Tibial artery (tissue), 4 donors: ENCODE measurements around the gene CD72.

Experiments used
- DNase-seq, 2 donors: peaks; one replicate each; pipeline ENCODE4 v3.0.0-alpha.2; 2019
- H3K27ac ChIP-seq, 2 donors: fragments of 200-600 bp; sonication (generic) in 1 of 2; 1 replicate in 1 of 2; 2 replicates in 1 of 2; pipeline ENCODE4 v1.5.1; 2018 to 2019; ENCODE audit warnings: mild to moderate bottlenecking in 1 of 2
- H3K27me3 ChIP-seq, 2 donors: fragments of 200-600 bp; sonication (generic) in 1 of 2; one replicate each; pipeline versions ENCODE4 v1.5.1 to v1.6.0; 2016 to 2019
- H3K36me3 ChIP-seq, 3 donors: fragments of 200-600 bp; sonication (generic) in 2 of 3; one replicate each; pipeline ENCODE4 v1.5.1; 2016 to 2019; ENCODE audit warnings: mild to moderate bottlenecking in 2 of 3
- H3K4me1 ChIP-seq, 4 donors: fragments of 200-600 bp; sonication (generic) in 2 of 4; 1 replicate in 3 of 4; 2 replicates in 1 of 4; pipeline ENCODE4 v1.5.1; 2016 to 2019
- H3K4me3 ChIP-seq, 2 donors: fragments of 200-600 bp; sonication (generic) in 1 of 2; 1 replicate in 1 of 2; 2 replicates in 1 of 2; pipeline ENCODE4 v1.5.1; 2018 to 2019; ENCODE audit warnings: mild to moderate bottlenecking in 2 of 2
- H3K9me3 ChIP-seq, 3 donors: fragments of 200-600 bp; sonication (generic) in 1 of 3; one replicate each; pipeline ENCODE4 v1.5.1; 2016 to 2019
- CTCF ChIP-seq, 2 experiments: fragments of 200-600 bp in 1 of 2; fragments of 450-650 bp in 1 of 2; IDR thresholded peaks; one replicate each; pipeline ENCODE4 v1.5.1; 2017 to 2019; ENCODE audit warnings: antibody characterized with exemption in 2 of 2, mild to moderate bottlenecking in 1 of 2, moderate library complexity in 1 of 2
- intact Hi-C: fragments of 100-400 bp; cut with DNase I; formaldehyde crosslinking; loops from one replicate; pipeline ENCODE4 v1.15.0; 2023; ENCODE audit warnings: low total_unique reads

CD72 gene

GRCh38 chr9:35579130-35579529 lies 39.1 kb downstream of the CD72 start:
- H3K9me3 ChIP-seq, result peaks cover 0 to 12% (median 5%) of the 10 kb centered on the region in 3 donors
- no peak for TF ChIP-seq CTCF (IDR thresholded peaks at IDR 0.05)
- intact Hi-C loops, result no loop called here
- no peak overlapping the region for H3K27ac ChIP-seq
- no peak for DNase-seq
- H3K4me1 ChIP-seq, result no peaks in the 10 kb centered on the region
- H3K27me3 ChIP-seq, result no peaks in the 10 kb centered on the region
- H3K36me3 ChIP-seq, result no peaks in the 10 kb centered on the region
- no peak overlapping the region for H3K4me3 ChIP-seq

- H3K27ac ChIP-seq, result no peak overlapping the region
- H3K4me3 ChIP-seq, result no peak overlapping the region
- H3K4me1 ChIP-seq, result no peaks in the 10 kb centered on the region
- H3K36me3 ChIP-seq, result no peaks in the 10 kb centered on the region
- intact Hi-C loops, result no loop called here
- H3K9me3 ChIP-seq, result peaks cover 0 to 12% (median 5%) of the 10 kb centered on the region in 3 donors
- TF ChIP-seq CTCF (IDR thresholded peaks at IDR 0.05), result no peak
- H3K27me3 ChIP-seq, result no peaks in the 10 kb centered on the region
- no peak for DNase-seq
These were observed 40.7 kb downstream of the CD72 start for GRCh38 chr9:35577486-35577885.

GRCh38 chr9:35575478-35575877 lies 42.7 kb downstream of the CD72 start:
- H3K27ac ChIP-seq, result no peak overlapping the region
- no peaks in the 10 kb centered on the region for H3K36me3 ChIP-seq
- DNase-seq, result no peak
- H3K9me3 ChIP-seq, result peaks cover 0 to 12% (median 5%) of the 10 kb centered on the region in 3 donors
- H3K4me3 ChIP-seq, result no peak overlapping the region
- no peak for TF ChIP-seq CTCF (IDR thresholded peaks at IDR 0.05)
- H3K4me1 ChIP-seq, result no peaks in the 10 kb centered on the region
- H3K27me3 ChIP-seq, result no peaks in the 10 kb centered on the region
- intact Hi-C loops, result no loop called here

GRCh38 chr9:35574578-35575122 lies 43.6 kb downstream of the CD72 start:
- no peak for DNase-seq
- peaks cover 0 to 4% (median 0%) of the 10 kb centered on the region in 3 donors for H3K9me3 ChIP-seq
- H3K4me3 ChIP-seq, result no peak overlapping the region
- H3K27me3 ChIP-seq, result no peaks in the 10 kb centered on the region
- H3K36me3 ChIP-seq, result no peaks in the 10 kb centered on the region
- no peak overlapping the region for H3K27ac ChIP-seq
- intact Hi-C loops, result no loop called here
- H3K4me1 ChIP-seq, result no peaks in the 10 kb centered on the region
- no peak for TF ChIP-seq CTCF (IDR thresholded peaks at IDR 0.05)

- no peak for TF ChIP-seq CTCF (IDR thresholded peaks at IDR 0.05)
- Histone ChIP-seq H3K27me3 (no peaks in the 10 kb centered on the region), H3K4me1 (peaks cover 0 to 8% (median 3%) of the 10 kb centered on the region in 4 donors), H3K27ac (no peak overlapping the region), H3K4me3 (no peak overlapping the region), H3K36me3 (no peaks in the 10 kb centered on the region), H3K9me3 (no peaks in the 10 kb centered on the region)
- DNase-seq, result no peak
- intact Hi-C loops, result no loop called here
These were observed 47.3 kb downstream of the CD72 start for GRCh38 chr9:35570709-35571504.
